ENCODE measurements around the gene ACADL.

ACADL gene

DNA sequence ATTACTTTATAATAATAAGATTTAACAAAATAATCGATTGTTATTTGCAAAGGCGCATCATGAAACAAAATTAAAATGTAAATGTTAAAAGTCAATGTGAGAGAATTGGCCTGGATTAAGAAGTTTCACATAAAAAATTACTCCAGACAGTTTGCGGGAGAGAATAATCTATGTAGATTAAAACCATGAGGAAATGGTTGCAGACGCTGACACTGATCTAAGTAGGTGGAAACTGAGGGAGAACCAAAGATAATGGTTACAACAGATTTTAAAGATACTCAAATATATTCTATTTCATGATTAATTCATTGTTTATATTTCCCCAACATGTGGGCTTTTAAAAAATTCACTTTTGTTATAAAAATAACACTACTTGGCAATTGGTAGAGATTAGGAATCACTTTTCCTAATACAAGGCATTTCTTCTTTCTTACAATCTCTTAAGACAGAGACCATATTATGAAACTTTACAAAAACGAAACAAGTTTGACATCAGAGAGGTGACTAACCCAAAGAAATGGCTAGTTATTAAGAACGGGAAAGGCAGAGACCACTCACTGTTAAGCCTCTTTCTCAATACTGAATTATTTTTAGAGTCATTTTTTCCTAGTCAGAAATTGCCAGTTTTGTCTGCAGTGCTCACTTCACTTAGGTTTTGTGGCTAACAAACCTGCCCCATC is 55.6 kb downstream of the ACADL start:
- peak in 1 of 2 donors; percentile 31 for DNase-seq

DNA sequence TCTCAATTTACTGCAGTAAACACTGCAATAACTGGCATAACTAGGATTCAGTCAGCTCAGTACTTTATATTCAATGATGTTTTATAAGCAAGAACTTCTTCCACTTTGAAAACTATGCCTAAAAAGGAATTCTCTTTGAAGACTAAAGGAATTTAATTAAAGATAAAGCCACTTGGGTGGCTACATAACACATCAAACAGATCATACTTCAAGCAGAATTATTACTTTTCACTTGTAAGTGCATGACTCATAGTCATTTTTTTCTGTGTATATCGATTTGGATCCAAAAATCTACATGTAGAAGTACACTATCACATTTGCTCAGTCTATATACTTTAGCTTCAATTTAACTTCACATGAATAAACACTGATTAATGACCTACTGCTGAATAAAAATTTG is 58.0 kb downstream of the ACADL start:
- no peak for DNase-seq

- DNase-seq = no peak
These were observed 62.7 kb downstream of the ACADL start for GRCh38 chr2:210162466-210163124.

- DNase-seq = no peak
These were observed 66.2 kb downstream of the ACADL start for GRCh38 chr2:210159059-210159458.

DNA sequence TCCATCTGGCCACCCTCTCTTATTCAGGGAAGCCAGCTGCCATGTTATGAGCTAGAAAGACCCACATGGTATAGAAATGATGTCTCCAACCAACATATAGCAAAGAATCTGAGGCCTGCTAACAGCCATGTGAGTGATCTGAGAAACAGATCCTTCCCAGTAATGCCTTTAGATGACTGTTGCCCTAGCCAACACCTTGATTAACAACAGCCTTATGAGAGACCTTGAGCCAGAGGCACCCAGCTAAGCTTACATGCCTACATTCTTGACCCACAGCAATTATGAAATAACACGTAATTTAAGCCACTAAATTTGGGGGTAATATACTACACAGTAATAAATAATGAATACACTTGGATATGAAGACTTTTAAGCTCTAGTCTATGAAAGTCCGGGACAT is 67.0 kb downstream of the ACADL start:
- DNase-seq = no peak

GRCh38 chr2:210157526-210157925 is 67.7 kb downstream of the ACADL start:
- DNase-seq = no peak

DNA sequence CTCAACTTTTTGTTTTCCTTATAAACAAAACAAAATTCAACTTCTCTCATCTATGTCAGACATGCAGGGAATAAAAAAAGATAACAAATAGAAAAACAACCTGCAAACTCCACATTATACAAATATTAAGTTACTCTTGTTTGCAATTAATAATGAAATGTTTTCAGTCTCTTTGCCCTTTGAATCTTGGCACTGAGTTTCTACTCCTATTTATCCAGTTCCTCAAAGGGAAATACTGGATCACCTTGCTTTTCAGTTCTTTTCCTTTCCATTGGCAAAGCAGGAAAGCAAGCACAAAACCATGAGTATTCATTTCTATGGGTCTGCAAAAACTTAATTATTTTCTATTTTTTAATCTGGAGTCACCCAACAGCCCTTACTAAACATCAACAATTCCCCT is 77.6 kb downstream of the ACADL start:
- DNase-seq = no peak

Data from CD4-positive, alpha-beta T cell treated with Interferon alpha-2 for 1 hour (primary cell).